ENCODE results near the gene TSHZ2.

The TSHZ2 gene

DNA sequence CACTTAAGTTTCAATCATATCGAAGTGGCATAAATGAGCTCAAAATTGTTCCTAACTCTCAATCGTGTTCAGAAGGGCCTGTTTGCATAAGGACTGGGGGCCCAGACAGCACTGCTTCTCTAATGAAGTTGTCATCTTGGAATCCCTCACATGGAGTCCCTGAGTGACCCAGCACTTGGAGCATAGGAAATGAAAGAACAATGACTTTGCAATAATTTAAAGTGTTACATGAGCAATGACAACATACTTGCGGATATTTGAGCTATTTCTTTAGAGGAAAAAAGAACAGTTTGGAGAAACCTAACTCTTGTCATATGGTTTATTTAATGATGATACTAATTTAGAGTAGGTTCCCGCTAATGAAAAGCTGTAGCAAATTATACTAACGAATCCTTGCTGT is 239.9 kb downstream of the TSHZ2 start:
- no peak for FAIRE-seq

DNA sequence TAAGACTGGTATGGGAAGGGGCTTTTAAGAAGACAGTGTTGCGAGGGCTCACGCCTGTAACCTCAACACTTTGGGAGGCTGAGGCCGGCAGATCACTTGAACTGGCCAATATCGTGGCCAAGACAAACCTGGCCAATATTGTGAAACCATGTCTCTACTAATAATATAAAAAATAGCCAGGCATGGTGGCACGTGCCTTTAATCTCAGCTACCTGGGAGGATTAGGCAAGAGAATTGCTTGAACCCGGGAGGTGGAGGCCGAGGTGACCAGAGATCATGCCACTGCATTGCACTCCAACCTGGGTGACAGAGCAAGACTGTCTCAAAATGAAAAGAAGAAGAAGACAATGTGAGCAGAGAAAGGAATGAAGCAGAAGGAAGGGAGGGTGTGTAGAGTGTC is 242.2 kb downstream of the TSHZ2 start:
- no peak for FAIRE-seq

GRCh38 chr20:53215166-53215565 is 243.0 kb downstream of the TSHZ2 start:
- FAIRE-seq, result no peak

- no peak for FAIRE-seq
Measured at GRCh38 chr20:53216478-53216855, 244.3 kb downstream of the TSHZ2 start.

DNA sequence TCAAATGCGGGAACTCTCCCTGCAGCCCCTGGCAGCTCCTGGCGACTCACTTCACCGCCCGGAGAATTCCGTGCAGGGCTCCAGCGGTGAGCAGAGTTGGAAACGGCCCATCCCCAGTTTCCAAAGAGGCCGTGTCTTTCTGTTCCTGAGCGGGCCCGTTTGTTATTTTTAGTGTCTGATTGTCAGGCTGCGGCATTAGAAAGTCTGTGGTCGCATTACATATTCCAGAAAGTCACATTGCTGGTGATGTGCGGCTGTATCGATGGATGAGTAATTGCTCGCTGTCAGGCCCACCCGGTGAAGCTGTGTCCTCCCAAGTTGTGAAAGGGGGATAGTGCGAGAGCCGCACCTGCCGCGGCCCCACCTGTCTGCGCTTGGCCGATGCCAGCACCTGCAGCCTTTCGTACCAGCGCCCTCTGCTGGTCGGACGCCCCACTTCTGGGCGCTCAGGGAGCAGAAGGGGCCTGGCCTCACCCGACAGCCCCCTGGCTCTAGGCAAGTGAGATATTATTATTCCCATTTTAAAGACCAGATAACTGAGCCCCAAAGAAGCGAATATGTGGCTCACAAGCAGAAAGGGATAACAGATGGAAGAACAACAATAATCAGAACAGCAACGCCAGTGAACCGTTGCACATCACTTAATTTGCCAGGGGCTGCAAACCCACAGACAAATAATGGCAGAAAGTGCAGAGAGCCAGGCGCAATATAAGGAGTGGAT is 244.9 kb downstream of the TSHZ2 start:
- no peak for FAIRE-seq

DNA sequence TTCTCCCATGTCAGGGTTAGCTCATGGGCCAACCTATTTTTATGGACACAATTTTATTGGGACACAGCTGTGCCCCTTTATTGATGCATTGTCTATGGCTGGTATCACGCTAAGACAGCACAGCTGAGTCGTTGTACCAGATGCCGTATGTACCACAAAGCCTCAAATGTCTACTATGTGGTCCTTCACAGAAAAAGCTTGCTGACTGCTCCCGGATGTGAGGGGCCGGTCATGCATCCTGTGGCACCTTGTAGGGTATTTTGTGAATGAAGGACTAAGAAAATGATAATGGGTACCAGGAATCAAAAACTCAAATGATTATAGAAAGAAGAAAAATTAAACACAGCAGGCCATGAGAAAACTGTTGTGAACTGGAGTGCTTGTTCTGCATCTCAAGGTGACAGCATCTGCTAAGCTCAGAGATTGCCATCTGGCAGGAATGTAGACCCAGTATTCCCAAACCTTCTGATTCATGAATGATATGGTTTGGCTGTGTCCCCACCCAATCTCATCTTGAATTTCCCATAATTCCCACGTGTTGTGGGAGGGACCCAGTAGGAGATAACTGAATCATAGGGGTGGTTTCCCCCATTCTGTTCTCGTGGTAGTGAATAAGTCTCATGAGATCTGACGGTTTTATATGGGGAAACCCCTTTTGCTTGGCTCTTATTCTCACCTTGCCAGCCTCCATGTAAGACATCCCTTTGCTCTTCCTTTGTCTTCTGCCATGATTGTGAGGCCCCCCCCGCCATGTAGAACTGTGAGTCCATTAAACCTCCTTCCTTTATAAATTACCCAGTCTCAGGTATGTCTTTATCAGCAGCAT is 248.5 kb downstream of the TSHZ2 start:
- no peak for FAIRE-seq

DNA sequence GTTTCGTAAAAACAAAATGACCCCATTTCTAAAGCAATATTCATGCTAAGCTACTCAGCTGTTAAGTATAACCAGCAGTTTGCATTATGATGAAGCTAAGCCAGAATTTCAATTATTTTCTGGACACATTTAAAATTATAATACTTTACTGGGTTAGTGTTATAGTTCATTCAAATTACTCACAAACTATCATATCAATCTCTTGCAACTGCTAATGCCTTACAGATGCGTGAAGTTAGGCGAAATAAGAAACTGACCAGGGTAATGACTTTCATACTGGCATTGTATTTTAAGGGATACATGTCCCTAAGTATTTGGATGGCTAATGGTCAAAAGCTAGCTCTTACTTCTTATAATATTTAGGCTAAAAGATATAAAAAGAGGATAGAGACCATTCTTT is 249.6 kb downstream of the TSHZ2 start:
- FAIRE-seq, result no peak

GRCh38 chr20:53222416-53222815 is 250.3 kb downstream of the TSHZ2 start:
- FAIRE-seq, result no peak

DNA sequence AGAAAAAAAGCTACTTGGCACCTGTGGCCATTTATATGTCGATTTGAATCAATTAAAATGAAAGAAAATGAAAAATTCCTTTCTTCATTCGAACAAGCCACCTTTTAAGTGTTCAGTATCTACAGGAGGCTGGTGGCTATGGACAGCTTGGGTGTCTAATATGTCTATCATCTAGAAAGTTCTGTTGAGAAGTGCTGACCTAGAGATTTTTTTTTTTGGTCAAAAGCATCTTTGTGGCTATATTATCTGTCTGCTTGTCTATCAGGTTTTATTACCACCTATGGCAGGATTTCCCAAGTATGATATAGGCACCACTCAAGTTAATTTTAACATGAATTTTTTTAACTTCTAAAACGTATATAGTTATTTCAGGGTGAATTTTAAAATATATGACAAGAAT is 250.8 kb downstream of the TSHZ2 start:
- no peak for FAIRE-seq

GRCh38 chr20:53223626-53224172 is 251.5 kb downstream of the TSHZ2 start:
- FAIRE-seq, result no peak

GRCh38 chr20:53224851-53225250 is 252.7 kb downstream of the TSHZ2 start:
- FAIRE-seq, result no peak

DNA sequence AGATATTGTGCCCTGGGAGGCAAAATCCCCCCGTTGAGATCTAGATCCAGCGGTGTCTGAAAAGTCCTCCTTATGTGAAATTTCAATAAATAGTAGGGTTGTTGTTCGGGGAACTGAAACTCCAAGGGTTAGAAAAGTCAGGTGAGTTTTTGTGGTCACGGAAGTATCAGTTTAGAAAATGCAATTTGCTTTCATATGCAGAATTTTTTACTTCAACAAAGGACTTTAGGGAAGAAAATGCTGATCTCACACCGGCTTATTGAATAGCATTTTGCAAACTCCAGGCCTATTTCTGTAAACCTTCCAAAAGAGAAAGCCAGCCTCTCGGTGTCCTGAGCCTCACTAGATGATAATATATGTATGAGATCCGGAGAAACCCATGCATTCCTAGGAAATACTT is 254.7 kb downstream of the TSHZ2 start:
- no peak for FAIRE-seq

GRCh38 chr20:53227523-53227922 is 255.4 kb downstream of the TSHZ2 start:
- FAIRE-seq, result no peak

DNA sequence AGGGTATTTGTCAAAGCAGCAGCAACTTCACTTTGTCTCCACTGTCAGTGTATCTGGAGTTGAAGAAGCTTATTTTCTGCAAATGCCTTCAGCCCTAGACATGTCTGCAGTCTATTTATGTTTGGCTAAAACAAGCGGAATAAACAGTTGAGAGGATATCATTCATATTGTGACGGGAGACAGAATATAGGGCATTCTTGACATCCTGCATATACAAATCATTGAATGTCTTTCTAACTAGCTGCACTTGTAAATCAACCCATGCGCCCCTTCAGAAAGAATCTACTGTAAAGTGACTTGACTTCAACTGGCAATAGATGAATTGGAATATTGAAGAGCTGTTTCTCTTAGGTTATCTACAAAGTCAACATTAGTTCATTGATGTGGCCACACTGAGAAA is 258.9 kb downstream of the TSHZ2 start:
- FAIRE-seq, result no peak

DNA sequence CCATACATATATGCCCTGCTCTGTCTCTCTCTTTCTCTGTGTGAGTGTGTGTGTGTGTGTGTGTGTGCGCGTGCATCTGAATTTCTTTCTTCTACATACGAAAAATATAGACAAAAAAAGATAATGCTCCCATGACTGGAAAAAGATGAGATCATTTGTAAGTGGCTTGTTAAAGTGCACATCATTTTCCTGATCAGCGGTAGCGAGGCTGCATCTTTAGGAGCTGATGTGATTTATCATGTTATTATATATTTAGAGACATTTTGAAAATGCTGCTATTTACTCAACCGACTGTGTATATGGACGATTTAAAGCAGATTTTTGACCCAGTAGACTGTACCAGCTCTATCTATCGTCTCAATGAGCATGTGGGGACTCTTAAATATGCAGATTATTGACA is 265.3 kb downstream of the TSHZ2 start:
- no peak for FAIRE-seq

- no peak for FAIRE-seq
Measured at GRCh38 chr20:53238121-53238660, 266.0 kb downstream of the TSHZ2 start.

DNA sequence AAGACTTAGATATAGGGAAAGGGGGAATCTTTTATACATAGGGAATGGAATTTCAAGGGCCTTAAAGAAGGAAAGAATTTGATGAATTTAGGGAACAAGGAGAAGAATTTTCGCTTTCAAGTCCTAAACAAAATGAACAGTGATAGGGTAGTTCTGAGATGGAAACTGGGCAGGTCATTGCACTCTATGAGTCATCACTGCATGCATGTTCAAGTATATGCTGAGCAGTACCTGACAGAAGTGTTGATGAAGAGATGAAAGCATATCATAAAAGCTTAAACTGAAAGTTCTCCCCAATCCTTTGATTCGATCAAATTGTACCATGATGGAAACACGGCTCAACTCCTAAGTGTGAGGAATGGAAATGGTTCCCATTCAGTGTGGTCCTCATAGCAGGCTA is 271.0 kb downstream of the TSHZ2 start:
- FAIRE-seq, result no peak

- no peak for FAIRE-seq
Measured at GRCh38 chr20:53244711-53245110, 272.6 kb downstream of the TSHZ2 start.

- no peak for FAIRE-seq
Measured at GRCh38 chr20:53245574-53245973, 273.4 kb downstream of the TSHZ2 start.

DNA sequence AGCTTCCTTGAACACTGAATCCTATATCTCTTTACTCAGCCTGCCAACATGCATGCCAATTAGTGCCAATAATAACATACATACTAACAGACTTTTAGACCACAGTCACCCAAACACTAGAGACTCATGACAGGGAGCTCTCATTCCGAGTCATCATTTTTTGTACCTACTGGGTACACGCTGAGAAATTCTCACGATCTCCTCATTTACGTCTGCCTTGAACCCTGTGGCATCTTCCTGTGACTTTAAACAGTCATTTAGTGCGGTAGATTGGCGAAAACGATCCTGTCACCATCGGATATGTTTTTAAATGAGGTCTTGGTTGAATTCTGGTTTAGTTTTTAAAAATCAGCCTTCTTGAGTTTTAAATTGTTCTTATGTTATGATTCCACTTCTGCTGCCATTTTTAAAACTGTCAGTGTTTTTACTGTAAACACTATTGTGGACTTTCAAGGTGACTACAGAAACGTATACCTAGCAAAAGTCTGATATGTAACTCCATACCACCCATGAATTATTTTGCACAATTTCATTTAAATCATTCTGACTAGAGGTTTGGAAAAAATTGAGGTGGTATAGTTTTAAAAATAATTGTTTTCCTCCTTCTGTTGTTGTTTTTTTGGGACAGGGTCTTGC is 275.4 kb downstream of the TSHZ2 start:
- FAIRE-seq, result no peak

DNA sequence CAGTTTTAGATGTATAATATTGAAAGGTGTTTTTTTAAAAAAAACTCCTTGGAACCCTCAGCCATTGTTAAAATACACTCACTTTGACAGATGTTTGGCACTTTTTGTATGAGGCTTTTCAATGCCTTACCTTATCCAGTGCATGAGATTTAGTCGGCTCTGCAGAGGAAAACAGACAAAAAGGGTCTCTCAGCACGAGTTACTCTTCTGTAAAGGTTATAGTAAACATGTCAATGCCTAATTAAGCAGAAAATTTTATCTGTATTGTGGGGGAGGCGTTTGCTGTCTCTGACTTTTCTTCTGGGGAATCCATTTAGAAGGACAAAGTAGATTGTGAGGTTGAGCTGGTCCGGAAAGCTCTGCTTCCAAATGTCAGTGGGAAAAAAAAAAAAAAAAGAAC is 278.3 kb downstream of the TSHZ2 start:
- no peak for FAIRE-seq

DNA sequence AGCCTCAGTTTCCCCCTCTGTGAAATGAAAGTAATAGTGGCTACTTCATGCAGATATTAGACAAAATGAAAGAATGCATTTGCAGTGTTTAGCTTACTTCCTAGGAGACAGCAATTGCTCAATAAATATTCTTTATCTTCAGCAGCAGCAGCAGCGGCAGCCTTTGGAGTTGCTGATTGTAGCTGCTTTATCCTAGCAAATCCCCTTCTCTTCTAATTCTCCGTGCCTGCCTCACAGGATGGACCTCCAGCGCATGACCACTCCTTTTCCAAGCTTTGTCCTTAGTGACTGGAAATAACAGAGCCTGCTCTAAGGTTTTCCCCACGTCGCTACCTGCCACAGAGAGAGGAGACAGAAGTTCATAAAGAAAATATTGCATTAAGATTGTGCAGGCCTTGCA is 279.8 kb downstream of the TSHZ2 start:
- FAIRE-seq, result no peak

GRCh38 chr20:53253668-53254067 is 281.5 kb downstream of the TSHZ2 start:
- FAIRE-seq, result no peak

Data from islet of Langerhans (tissue), 1 donor.